Liver (tissue), 3 donors: ENCODE data around the gene SEMA5A.

Experiments
- TAF1 ChIP-seq: conservative IDR thresholded peaks from 2 replicates; pipeline ENCODE4 v1.6.1; 2016; ENCODE audit warnings: antibody characterized with exemption, mild to moderate bottlenecking
- TF ChIP-seq, protein P1 (sequence below): fragments of 150-350 bp; IDR thresholded peaks from 2 replicates; pipeline ENCODE4 v1.5.1; 2017; ENCODE audit warnings: improper control_type of control experiment, low read depth, low read length; ENCODE audit not compliant: missing input control
- donor health status: healthy.
- donor health status: healthy.

DNA sequence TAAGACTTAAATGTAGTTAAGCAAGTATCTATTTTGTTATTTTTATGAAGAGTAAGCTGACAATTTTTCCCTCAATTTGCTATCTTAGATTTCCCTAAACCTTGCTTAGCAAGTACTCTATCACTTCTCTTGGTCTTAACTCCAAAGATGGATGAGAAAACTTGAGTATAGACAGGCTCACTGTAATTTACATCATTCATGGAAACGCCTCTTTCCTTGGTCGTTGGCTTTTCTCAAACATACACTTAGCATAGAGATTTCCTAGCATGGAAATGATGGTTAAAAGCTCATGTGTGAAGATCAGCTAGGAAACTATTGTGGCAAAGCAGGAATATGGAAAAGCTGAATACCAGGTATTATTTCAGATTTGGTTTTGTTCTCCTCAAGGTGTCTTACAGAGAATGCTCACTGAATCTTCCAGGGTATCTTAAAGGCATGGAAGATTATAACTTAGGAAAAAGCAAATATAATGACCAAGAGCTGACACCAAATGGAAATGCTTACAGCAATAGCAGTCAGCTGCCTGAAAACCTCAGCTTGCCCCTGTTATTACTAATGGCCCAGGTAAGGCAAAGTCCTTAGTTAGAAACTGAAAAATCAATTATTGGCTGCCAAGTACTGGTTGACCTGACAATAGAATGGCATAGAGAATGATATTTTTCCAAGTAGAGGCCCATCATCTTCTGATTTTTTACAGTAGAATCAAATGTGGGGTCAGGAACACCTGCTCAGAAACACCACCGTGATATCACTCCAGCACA, 84.8 kb downstream of the SEMA5A start:
- no peak for TF ChIP-seq TAF1
- TF ChIP-seq, protein P1, sequence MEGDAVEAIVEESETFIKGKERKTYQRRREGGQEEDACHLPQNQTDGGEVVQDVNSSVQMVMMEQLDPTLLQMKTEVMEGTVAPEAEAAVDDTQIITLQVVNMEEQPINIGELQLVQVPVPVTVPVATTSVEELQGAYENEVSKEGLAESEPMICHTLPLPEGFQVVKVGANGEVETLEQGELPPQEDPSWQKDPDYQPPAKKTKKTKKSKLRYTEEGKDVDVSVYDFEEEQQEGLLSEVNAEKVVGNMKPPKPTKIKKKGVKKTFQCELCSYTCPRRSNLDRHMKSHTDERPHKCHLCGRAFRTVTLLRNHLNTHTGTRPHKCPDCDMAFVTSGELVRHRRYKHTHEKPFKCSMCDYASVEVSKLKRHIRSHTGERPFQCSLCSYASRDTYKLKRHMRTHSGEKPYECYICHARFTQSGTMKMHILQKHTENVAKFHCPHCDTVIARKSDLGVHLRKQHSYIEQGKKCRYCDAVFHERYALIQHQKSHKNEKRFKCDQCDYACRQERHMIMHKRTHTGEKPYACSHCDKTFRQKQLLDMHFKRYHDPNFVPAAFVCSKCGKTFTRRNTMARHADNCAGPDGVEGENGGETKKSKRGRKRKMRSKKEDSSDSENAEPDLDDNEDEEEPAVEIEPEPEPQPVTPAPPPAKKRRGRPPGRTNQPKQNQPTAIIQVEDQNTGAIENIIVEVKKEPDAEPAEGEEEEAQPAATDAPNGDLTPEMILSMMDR, result no peak
